T47D (cell line): ENCODE measurements around the gene RABGGTB.
"Not testable (repeated sequence)": the region's sequence is repeated elsewhere in the genome, so short reads cannot be mapped to it uniquely, and the experiment has no call there.

Experiments
- DNase-seq, 2 experiments: peaks; one replicate each; pipeline versions ENCODE4 v3.0.0 to v3.0.0-alpha.2; 2011 to 2012; ENCODE audit warnings: low read depth in 1 of 2, low spot score in 1 of 2
- JUND ChIP-seq: IDR thresholded peaks from 2 replicates; pipeline ENCODE4 v1.6.1; 2012; ENCODE audit warnings: low read depth
- in situ Hi-C: cut with HindIII; loops from 2 replicates; pipeline ENCODE4 v1.10.0; 2016; ENCODE audit warnings: low sequenced_read_pairs, low pct_unique_long_range_greater_than_20kb

The RABGGTB gene

GRCh38 chr1:75808921-75809320 lies 22.9 kb downstream of the RABGGTB start:
- DNase-seq, result no peak
- in situ Hi-C loops, result no loop called here
- TF ChIP-seq JUND, result no peak

GRCh38 chr1:75810113-75810512 lies 24.1 kb downstream of the RABGGTB start:
- DNase-seq, in situ Hi-C loops: not testable (repeated sequence)

GRCh38 chr1:75811211-75811981 lies 25.3 kb downstream of the RABGGTB start:
- TF ChIP-seq JUND, result no peak
- DNase-seq, result no peak
- in situ Hi-C loops, result no loop called here

GRCh38 chr1:75812065-75812464 lies 26.0 kb downstream of the RABGGTB start:
- DNase-seq, result no peak
- in situ Hi-C loops, result no loop called here
- no peak for TF ChIP-seq JUND

GRCh38 chr1:75823596-75823995 lies 37.5 kb downstream of the RABGGTB start:
- DNase-seq, in situ Hi-C loops: not testable (repeated sequence)

- in situ Hi-C loops, result no loop called here
- no peak for DNase-seq
Measured at GRCh38 chr1:75836528-75837100, 50.6 kb downstream of the RABGGTB start.

GRCh38 chr1:75838079-75838478 lies 52.0 kb downstream of the RABGGTB start:
- no peak for DNase-seq
- no peak for TF ChIP-seq JUND
- in situ Hi-C loops, result no loop called here

More at GRCh38 chr1:75836528-75837100, 50.6 kb downstream of the RABGGTB start:
- no peak for TF ChIP-seq JUND

- in situ Hi-C loops, result no loop called here
- no peak for DNase-seq
- TF ChIP-seq JUND, result no peak
Measured at GRCh38 chr1:75841421-75841820, 55.4 kb downstream of the RABGGTB start.
